ENCODE data around the gene PRSS48. TPM values are rescaled to one million over a fixed set of nuclear protein-coding genes. Genes with fewer than 3 reads are reported as not detected.

PRSS48 gene
- total and polyA plus RNA-seq, 12 donors: not detected

DNA sequence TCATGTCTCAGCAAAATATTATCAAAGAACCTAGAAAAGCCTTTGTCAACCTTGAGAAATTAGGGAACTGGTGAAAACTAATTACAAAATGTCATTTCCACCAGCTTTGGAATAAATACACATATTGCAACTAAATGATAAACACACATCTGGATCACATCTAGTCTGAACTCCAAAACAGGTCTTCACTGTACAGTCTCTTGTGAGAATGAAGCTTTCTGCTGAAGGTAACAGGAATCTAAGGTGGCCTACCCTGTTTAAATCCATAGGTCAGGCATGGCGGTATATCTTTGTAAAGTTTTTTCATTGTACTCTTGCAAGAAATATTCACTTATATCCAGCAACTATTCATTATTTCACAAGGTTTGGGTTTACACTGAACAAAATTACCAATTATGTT is 46.7 kb downstream of the PRSS48 start:
- intact Hi-C loops (cut with DNase I): no loop called here
- Histone ChIP-seq H3K36me3 (replicated peaks in 1 of 2) (no peaks in the 10 kb centered on the region), H3K27me3 (no peaks in the 10 kb centered on the region), H3K9me3 (replicated peaks in 1 of 3) (no peaks in the 10 kb centered on the region), H3K4me1 (replicated peaks in 1 of 2) (peaks cover 10 to 35% of the 10 kb centered on the region in 2 donors), H3K4me3 (peak overlapping the region in 1 of 4 donors; percentile 77), H3K27ac (peak overlapping the region in 2 of 5 donors; percentile 12 to 95)
- TF ChIP-seq, protein P1, sequence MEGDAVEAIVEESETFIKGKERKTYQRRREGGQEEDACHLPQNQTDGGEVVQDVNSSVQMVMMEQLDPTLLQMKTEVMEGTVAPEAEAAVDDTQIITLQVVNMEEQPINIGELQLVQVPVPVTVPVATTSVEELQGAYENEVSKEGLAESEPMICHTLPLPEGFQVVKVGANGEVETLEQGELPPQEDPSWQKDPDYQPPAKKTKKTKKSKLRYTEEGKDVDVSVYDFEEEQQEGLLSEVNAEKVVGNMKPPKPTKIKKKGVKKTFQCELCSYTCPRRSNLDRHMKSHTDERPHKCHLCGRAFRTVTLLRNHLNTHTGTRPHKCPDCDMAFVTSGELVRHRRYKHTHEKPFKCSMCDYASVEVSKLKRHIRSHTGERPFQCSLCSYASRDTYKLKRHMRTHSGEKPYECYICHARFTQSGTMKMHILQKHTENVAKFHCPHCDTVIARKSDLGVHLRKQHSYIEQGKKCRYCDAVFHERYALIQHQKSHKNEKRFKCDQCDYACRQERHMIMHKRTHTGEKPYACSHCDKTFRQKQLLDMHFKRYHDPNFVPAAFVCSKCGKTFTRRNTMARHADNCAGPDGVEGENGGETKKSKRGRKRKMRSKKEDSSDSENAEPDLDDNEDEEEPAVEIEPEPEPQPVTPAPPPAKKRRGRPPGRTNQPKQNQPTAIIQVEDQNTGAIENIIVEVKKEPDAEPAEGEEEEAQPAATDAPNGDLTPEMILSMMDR (IDR thresholded peaks at IDR 0.05): no peak
- TF ChIP-seq POLR2A (IDR thresholded peaks at IDR 0.05): no peak
- no peak for DNase-seq
- 78 to 96% (median 90%) methylated on average over 1 of the region's 1 CpG for WGBS, 4 donors

DNA sequence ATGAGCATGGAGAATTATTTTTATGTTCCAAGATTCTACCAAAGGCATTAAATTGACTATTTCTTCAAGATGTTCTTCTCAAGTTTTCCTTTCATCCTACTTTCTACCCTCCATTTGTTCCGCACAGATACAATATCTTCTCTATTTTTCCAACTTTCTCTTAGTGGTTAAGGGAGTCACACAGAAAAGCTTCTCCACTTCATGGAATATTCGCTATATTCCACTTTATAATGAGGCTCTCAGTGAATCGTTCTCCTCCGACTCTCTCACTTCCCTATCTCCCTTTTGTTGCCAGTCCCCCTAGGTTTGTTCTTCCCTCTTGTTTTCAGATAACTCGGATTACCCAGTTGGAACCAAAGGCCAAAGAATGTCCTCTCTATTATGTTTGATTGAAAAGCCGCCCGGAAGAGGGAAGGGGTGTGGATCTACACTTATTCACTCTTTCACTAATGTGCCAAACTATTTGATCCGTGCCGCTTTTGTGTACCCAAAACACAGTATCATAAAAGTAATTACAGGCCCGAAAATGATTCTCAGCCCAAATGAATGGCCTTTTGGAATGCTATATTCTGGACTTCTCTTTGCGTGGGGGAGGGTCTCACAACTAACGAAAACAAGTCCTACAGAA is 47.3 kb downstream of the PRSS48 start:
- Histone ChIP-seq H3K4me1 (replicated peaks in 1 of 2) (peaks cover 10 to 33% of the 10 kb centered on the region in 2 donors), H3K27ac (peak overlapping the region in 3 of 5 donors; percentile 92 to 96 (median 95)), H3K27me3 (no peaks in the 10 kb centered on the region), H3K4me3 (peak overlapping the region in 2 of 4 donors; percentile 32 to 77), H3K36me3 (replicated peaks in 1 of 2) (no peaks in the 10 kb centered on the region), H3K9me3 (replicated peaks in 1 of 3) (no peaks in the 10 kb centered on the region)
- intact Hi-C loops (cut with DNase I): no loop called here
- WGBS, 4 donors: 49 to 60% (median 57%) methylated on average over 12 of the region's 12 CpGs
- DNase-seq: no peak
- TF ChIP-seq, protein P1 (IDR thresholded peaks at IDR 0.05): no peak
- TF ChIP-seq POLR2A (IDR thresholded peaks at IDR 0.05): no peak

DNA sequence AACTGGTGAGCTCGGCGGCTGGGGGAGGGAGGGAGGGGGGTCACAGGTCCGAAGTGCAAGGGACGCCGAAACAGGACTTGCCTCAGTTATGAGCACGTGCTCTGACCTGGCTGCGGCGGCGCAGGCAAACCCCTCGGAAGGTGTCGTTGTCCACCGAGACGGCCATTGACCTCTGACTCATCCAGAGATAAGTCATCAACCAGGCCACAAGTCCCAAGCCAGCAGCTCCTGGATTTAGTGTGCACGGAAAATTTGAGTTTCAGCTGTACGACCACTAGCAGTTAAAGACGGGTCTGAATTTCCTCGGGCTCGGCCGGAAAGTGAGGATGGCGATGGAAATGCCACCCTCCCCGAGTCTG is 47.8 kb downstream of the PRSS48 start:
- H3K4me3 ChIP-seq: peak overlapping the region in 3 of 4 donors; percentile 32 to 77 (median 41)
- H3K36me3 ChIP-seq (replicated peaks in 1 of 2): no peaks in the 10 kb centered on the region
- peak; percentile 79 to 92 (median 89) for DNase-seq
- H3K9me3 ChIP-seq (replicated peaks in 1 of 3): no peaks in the 10 kb centered on the region
- H3K4me1 ChIP-seq (replicated peaks in 1 of 2): peaks cover 10 to 33% of the 10 kb centered on the region in 2 donors
- H3K27ac ChIP-seq: peak overlapping the region; percentile 67 to 96 (median 92)
- intact Hi-C loops (cut with DNase I): no loop called here
- 4 to 10% (median 4%) methylated on average over 4 to 21 of the region's 21 CpGs for WGBS, 4 donors
- peak in 1 of 2 donors; percentile 54 for TF ChIP-seq POLR2A (IDR thresholded peaks at IDR 0.05)
- TF ChIP-seq, protein P1 (IDR thresholded peaks at IDR 0.05): no peak
- no peaks in the 10 kb centered on the region for H3K27me3 ChIP-seq

GRCh38 chr4:151325111-151325948 is 48.4 kb downstream of the PRSS48 start, which contains the start of gene SH3D19:
Gene SH3D19, minus strand, starts transcription at chr4:151325605. Its CDS starts 253 bp downstream, at chr4:151325352.
- Histone ChIP-seq H3K4me1 (replicated peaks in 1 of 2) (peaks cover 10 to 33% of the 10 kb centered on the region in 2 donors), H3K36me3 (replicated peaks in 1 of 2) (no peaks in the 10 kb centered on the region), H3K27ac (peak within 1 kb of the TSS; percentile 67 to 96 (median 92)), H3K27me3 (no peaks in the 10 kb centered on the region), H3K9me3 (replicated peaks in 1 of 3) (no peaks in the 10 kb centered on the region), H3K4me3 (peak within 1 kb of the TSS in 3 of 4 donors; percentile 32 to 77 (median 41))
- DNase-seq: peak; percentile 62 to 79 (median 70)
- intact Hi-C loops (cut with DNase I): no loop called here
- 0 to 1% (median 1%) methylated on average over 28 to 88 of the region's 88 CpGs for WGBS, 4 donors
- TF ChIP-seq, protein P1 (IDR thresholded peaks at IDR 0.05): peak in 1 of 6 experiments; percentile 2
- peak; percentile 47 to 69 for TF ChIP-seq POLR2A (IDR thresholded peaks at IDR 0.05)
